PC-3 (cell line): ENCODE measurements around the gene LSP1.

ENCODE experiments used
- CTCF ChIP-seq: fragments of 300-600 bp; sonication (generic); conservative IDR thresholded peaks from 2 replicates; pipeline ENCODE4 v1.5.1; 2017; ENCODE audit warnings: antibody characterized with exemption, low read depth, mild to moderate bottlenecking, low read length
- EZH2 ChIP-seq: fragments of 300-600 bp; sonication (generic); IDR thresholded peaks from one replicate; pipeline ENCODE4 v1.6.1; 2017; ENCODE audit warnings: antibody characterized with exemption, mild to moderate bottlenecking, low read length; ENCODE audit not compliant: unreplicated experiment
- EZH2phosphoT487 ChIP-seq: fragments of 300-600 bp; sonication (generic); IDR thresholded peaks from 2 replicates; pipeline ENCODE4 v1.6.1; 2018; ENCODE audit warnings: mild to moderate bottlenecking, antibody characterized with exemption, low read length, borderline replicate concordance

- TF ChIP-seq CTCF (no peak), EZH2phosphoT487 (no peak), EZH2 (no peak)
Observed at GRCh38 chr11:1884303-1884700, 31.4 kb downstream of the LSP1 start.
